Esophagus muscularis mucosa (tissue), 4 donors: ENCODE measurements around the gene ZCCHC8. TPM values are rescaled to one million over a fixed set of nuclear protein-coding genes. Genes with fewer than 3 reads are reported as not detected.

Experiments used
- DNase-seq: peaks from one replicate; pipeline ENCODE4 v3.0.0-alpha.2; 2017; ENCODE audit errors: extremely low spot score
- H3K27ac ChIP-seq, 4 donors: fragments of 200-600 bp; sonication (generic); replicated peaks in 1 of 4; 1 replicate in 3 of 4; 2 replicates in 1 of 4; pipeline ENCODE4 v1.5.1; 2016 to 2019; ENCODE audit warnings: mild to moderate bottlenecking in 1 of 4
- H3K27me3 ChIP-seq, 4 donors: fragments of 200-600 bp; sonication (generic); one replicate each; pipeline versions ENCODE4 v1.5.1 to v1.6.0; 2016 to 2019
- H3K36me3 ChIP-seq, 4 donors: fragments of 200-600 bp; sonication (generic); one replicate each; pipeline ENCODE4 v1.5.1; 2016 to 2019
- H3K4me1 ChIP-seq, 4 donors: fragments of 200-600 bp; sonication (generic); one replicate each; pipeline ENCODE4 v1.5.1; 2016 to 2019
- H3K4me3 ChIP-seq, 4 donors: fragments of 200-600 bp; sonication (generic); 1 replicate in 2 of 4; 2 replicates in 2 of 4; pipeline ENCODE4 v1.5.1; 2016 to 2019; ENCODE audit warnings: mild to moderate bottlenecking in 4 of 4, moderate library complexity in 1 of 4
- H3K9me3 ChIP-seq, 4 donors: fragments of 200-600 bp; sonication (generic); 1 replicate in 3 of 4; 2 replicates in 1 of 4; pipeline ENCODE4 v1.5.1; 2016 to 2019
- EP300 ChIP-seq: sonication (generic); formaldehyde crosslinking; IDR thresholded peaks from one replicate; pipeline ENCODE4 v1.6.1; 2017; ENCODE audit warnings: antibody characterized with exemption
- POLR2A ChIP-seq: fragments of 450-650 bp; IDR thresholded peaks from one replicate; pipeline ENCODE4 v1.6.1; 2017; ENCODE audit warnings: antibody characterized with exemption, moderate library complexity, mild to moderate bottlenecking, low read depth
- POLR2AphosphoS5 ChIP-seq, 2 donors: sonication (generic); formaldehyde crosslinking; IDR thresholded peaks; one replicate each; pipeline ENCODE4 v1.6.1; 2017; ENCODE audit warnings: antibody characterized with exemption in 2 of 2
- WGBS: methylation state at CpG from one replicate; pipeline ENCODE4 v1.1.5; 2018; 5-methylcytosine and 5-hydroxymethylcytosine counted together
- intact Hi-C: fragments of 100-400 bp; cut with DNase I; formaldehyde crosslinking; loops from one replicate; pipeline ENCODE4 v1.15.1; 2023
- total RNA-seq, 4 donors: library from RNA; depleted of rRNA; stranded (reverse); fragments of >200 nt; gene quantifications; one replicate each; pipeline versions ENCODE4 v1.1.0 to v1.2.1, GENCODE V29; 2016
- TF ChIP-seq, protein P1 (sequence below), 3 experiments: fragments of 200-600 bp in 2 of 3; fragments of 450-650 bp in 1 of 3; sonication (generic) in 2 of 3; IDR thresholded peaks; one replicate each; pipeline ENCODE4 v1.5.1; 2017 to 2019; ENCODE audit warnings: antibody characterized with exemption in 3 of 3, mild to moderate bottlenecking in 2 of 3, moderate library complexity in 1 of 3

ZCCHC8 gene
- total RNA-seq, 4 donors from 2014 or later = 12.1 to 19.1 (median 14.1) TPM

DNA sequence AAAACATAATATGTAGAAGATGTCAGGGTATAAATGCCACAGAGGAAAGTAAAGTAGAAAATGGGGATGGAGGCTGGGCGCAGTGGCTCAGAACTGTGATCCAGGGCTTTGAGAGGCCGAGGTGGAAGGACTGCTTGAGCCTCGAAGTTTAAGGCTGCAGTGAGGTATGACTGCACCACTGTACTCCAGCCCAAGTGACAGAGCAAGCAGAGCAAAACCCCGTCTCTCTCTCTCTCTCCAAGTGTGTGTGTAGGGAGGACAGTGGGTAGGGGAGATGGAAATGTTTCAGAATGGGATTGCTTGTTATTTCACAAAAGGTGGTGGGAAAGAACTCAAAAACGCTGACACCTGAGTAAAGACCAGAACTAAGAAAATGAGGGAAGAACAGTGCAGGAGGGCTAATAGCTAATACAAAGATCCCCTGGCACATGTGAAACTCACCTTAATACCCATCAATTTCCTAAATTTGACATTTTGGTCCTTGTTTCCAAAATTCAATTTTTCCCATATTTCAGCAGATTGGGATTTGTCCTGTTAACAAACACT lies 5.7 kb upstream of the ZCCHC8 start:
- Histone ChIP-seq H3K9me3 (no peaks in the 10 kb centered on the region), H3K27ac (no peak overlapping the region), H3K27me3 (no peaks in the 10 kb centered on the region), H3K4me3 (no peak overlapping the region), H3K4me1 (peaks cover 0 to 2% (median under 1%) of the 10 kb centered on the region in 4 donors), H3K36me3 (peaks cover 81 to 87% (median 85%) of the 10 kb centered on the region in 4 donors)
- WGBS = 78% methylated on average over 5 of the region's 5 CpGs
- TF ChIP-seq POLR2AphosphoS5 (IDR thresholded peaks at IDR 0.05) (no peak), POLR2A (no peak), EP300 (no peak)
- TF ChIP-seq, protein P1, sequence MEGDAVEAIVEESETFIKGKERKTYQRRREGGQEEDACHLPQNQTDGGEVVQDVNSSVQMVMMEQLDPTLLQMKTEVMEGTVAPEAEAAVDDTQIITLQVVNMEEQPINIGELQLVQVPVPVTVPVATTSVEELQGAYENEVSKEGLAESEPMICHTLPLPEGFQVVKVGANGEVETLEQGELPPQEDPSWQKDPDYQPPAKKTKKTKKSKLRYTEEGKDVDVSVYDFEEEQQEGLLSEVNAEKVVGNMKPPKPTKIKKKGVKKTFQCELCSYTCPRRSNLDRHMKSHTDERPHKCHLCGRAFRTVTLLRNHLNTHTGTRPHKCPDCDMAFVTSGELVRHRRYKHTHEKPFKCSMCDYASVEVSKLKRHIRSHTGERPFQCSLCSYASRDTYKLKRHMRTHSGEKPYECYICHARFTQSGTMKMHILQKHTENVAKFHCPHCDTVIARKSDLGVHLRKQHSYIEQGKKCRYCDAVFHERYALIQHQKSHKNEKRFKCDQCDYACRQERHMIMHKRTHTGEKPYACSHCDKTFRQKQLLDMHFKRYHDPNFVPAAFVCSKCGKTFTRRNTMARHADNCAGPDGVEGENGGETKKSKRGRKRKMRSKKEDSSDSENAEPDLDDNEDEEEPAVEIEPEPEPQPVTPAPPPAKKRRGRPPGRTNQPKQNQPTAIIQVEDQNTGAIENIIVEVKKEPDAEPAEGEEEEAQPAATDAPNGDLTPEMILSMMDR (IDR thresholded peaks at IDR 0.05) = no peak
- no peak for DNase-seq
- intact Hi-C loops = no loop called here

DNA sequence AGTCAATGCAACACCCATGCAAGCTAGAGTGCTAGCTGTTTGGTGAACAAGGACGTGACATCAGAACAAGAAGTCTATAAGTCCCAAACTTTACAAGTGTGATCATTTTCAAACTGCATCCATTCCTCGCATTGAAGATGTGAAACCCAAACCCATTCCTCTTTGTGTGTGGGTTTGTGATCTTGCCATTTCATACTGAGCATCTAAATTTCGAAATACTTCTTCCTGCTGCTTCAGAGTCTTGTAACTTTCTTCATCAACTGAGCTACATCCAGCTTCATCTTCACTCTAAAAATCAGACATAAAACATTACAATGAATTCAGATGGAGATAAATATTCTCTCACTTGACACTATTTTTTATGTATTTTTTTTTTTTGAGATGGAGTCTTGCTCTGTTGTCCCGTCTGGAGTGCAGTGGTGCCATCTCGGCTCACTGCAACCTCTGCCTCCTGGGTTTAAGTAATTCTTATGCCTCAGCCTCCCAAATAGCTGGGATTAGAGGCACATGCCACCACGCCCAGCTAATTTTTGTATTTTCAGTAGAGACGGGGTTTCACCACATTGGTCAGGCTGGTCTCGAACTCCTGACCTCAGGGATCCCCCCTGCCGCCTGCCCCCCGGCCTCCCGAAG lies 4.8 kb upstream of the ZCCHC8 start:
- TF ChIP-seq POLR2AphosphoS5 (IDR thresholded peaks at IDR 0.05) (no peak), POLR2A (no peak), EP300 (no peak)
- TF ChIP-seq, protein P1 (IDR thresholded peaks at IDR 0.05) = no peak

DNA sequence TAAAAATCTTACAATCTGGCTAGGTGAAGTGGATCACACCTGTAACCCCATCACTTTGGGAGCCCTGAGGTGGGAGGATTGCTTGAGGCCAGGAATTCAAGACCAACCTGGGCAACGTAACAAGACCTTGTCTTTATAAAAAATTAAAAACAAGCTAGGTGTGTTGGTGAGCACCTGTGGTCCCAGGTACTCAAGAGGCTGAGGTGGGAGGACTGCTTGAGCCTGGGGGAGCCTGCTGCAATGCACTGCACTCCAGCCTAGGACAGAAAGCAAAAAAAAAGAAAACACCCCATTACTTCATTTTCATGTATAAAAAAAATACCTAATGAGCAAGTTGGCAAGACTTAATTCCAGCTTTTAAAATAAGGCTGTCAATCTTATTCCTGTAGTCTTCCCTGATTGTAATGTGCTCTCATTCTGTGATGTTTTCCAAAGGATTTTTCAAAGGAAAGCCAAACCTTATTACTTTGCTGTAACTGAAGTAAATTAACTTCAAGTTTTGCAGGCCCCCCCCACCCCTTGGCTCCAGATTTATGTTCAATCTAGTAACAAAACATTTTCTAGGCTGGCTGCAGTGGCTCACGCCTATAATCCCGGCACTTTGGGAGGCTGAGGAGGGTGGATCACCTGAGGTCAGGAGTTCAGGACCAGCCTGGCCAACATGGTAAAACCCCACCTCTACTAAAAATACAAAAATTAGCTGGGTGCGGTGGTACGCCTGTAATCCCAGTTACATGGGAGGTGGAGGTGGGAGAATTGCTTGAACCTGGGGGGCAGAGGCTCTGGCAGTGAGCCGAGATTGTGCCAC lies 3.3 kb upstream of the ZCCHC8 start:
- Histone ChIP-seq H3K36me3 (peaks cover 56 to 62% (median 61%) of the 10 kb centered on the region in 4 donors), H3K4me1 (peaks cover 11 to 14% (median 13%) of the 10 kb centered on the region in 4 donors), H3K27ac (no peak overlapping the region), H3K27me3 (no peaks in the 10 kb centered on the region), H3K9me3 (no peaks in the 10 kb centered on the region), H3K4me3 (no peak overlapping the region)
- DNase-seq = no peak
- intact Hi-C loops = no loop called here
- WGBS = 81% methylated on average over 6 of the region's 6 CpGs
- TF ChIP-seq POLR2A = no peak
- no peak for TF ChIP-seq POLR2AphosphoS5 (IDR thresholded peaks at IDR 0.05)
- TF ChIP-seq, protein P1 (IDR thresholded peaks at IDR 0.05) = no peak
- TF ChIP-seq EP300 = no peak

More for the DNA sequence above, 4.8 kb upstream of the ZCCHC8 start:
- H3K36me3 ChIP-seq = peaks cover 72 to 78% (median 76%) of the 10 kb centered on the region in 4 donors
- H3K27ac ChIP-seq = no peak overlapping the region
- no peak overlapping the region for H3K4me3 ChIP-seq
- WGBS = 87% methylated on average over 11 of the region's 11 CpGs
- H3K27me3 ChIP-seq = no peaks in the 10 kb centered on the region
- H3K9me3 ChIP-seq = no peaks in the 10 kb centered on the region
- no peak for DNase-seq
- H3K4me1 ChIP-seq = peaks cover 4 to 7% (median 6%) of the 10 kb centered on the region in 4 donors
- intact Hi-C loops = no loop called here

DNA sequence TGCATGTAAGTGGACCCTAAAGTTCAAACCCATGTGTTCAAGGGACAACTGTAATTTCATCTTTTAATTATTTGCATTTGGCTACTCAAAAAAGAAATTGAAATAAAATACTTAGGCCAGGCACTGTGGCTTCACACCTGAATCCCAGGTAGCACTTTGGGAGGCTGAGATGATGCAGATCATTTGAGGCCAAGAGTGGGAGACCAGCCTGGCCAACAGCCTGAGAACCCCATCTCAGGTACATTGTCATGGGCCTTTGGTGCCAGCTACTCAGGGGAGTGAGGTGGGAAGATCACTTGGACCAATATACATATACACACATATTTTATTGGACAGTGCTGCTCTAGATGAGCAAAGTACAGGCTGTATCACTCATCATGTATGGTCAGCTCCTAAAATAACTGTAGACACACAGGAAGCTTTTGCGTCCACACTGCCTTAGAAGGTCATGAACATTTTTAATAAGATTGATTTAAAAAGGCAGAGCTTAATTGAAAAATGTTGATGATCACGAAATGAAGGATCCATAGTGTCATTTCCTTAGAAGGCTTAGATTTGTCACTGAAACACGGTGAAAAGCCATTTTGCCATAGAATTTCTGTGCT lies 2.5 kb upstream of the ZCCHC8 start:
- WGBS = 79% methylated on average over 3 of the region's 3 CpGs
- intact Hi-C loops = no loop called here
- no peak for TF ChIP-seq EP300
- TF ChIP-seq POLR2AphosphoS5 (IDR thresholded peaks at IDR 0.05) = peak in 1 of 2 donors; percentile 33
- no peaks in the 10 kb centered on the region for H3K9me3 ChIP-seq
- H3K4me3 ChIP-seq = no peak overlapping the region
- no peak overlapping the region for H3K27ac ChIP-seq
- peaks cover 49 to 55% (median 53%) of the 10 kb centered on the region in 4 donors for H3K36me3 ChIP-seq
- H3K27me3 ChIP-seq = no peaks in the 10 kb centered on the region
- DNase-seq = no peak
- H3K4me1 ChIP-seq = peaks cover 18 to 22% (median 20%) of the 10 kb centered on the region in 4 donors
